ENCODE results near the gene TM4SF4.

- TF ChIP-seq, protein P1, sequence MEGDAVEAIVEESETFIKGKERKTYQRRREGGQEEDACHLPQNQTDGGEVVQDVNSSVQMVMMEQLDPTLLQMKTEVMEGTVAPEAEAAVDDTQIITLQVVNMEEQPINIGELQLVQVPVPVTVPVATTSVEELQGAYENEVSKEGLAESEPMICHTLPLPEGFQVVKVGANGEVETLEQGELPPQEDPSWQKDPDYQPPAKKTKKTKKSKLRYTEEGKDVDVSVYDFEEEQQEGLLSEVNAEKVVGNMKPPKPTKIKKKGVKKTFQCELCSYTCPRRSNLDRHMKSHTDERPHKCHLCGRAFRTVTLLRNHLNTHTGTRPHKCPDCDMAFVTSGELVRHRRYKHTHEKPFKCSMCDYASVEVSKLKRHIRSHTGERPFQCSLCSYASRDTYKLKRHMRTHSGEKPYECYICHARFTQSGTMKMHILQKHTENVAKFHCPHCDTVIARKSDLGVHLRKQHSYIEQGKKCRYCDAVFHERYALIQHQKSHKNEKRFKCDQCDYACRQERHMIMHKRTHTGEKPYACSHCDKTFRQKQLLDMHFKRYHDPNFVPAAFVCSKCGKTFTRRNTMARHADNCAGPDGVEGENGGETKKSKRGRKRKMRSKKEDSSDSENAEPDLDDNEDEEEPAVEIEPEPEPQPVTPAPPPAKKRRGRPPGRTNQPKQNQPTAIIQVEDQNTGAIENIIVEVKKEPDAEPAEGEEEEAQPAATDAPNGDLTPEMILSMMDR (tag by site-specific recombination; IDR thresholded peaks at IDR 0.05), result no peak
- TF ChIP-seq MZF1 (tag by site-specific recombination; IDR thresholded peaks at IDR 0.05; ENCODE audit: borderline replicate concordance), result no peak
These were observed 33.2 kb downstream of the TM4SF4 start for GRCh38 chr3:149507491-149508324.
